ENCODE results near the gene TUBB4B.
A peak's percentile ranks its signal among the peaks of the same experiment; 100 is the strongest.

DNA sequence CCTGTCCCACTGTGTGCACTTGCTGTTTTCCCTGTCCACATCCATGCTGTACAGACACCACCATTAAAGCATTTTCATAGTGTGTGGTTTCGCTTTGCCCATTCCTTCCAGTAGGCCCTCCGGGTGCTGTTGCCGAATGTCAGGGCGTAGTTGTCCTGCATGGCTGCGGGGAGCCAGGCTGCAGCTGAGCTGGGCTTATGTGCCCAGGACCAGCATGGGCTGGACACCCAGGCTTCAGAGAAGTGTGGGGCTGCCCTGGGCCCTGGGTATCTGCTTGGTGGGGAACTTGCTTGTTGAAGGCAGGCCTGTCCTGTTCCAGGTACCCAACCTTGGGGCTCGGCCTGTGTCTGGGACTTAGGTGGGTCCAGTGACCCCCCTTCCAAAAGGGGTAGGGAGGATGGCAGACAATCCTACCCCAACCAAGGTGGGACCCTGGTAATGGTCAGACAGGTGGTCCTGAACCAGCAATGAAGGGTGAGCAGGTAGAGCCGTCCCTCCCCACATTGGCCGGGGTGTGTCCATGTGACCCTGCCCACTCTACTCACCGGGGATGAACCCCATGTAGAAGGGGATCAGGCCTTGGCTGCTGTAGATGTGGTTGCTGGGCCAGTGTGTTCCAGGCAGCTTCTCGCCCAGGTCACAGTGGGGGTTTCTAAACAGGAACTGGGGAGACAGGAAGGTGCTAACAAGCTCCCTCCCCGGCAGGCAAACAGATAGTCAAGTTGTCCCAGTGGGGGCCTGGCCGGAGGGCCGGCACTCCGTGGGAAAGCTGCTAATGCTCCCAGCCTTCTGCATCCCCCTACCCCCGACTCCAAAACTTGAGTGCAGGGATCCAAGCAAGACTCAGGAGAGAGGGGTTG lies 2.8 kb downstream of the TUBB4B start:
- no peak for TF ChIP-seq ZNF777 (tag by site-specific recombination; IDR thresholded peaks at IDR 0.05; ENCODE audit: borderline replicate concordance)
- TF ChIP-seq EGR2 (tag by site-specific recombination; IDR thresholded peaks at IDR 0.05; ENCODE audit: low read depth): no peak
- no peak for TF ChIP-seq ZBTB17 (tag by site-specific recombination; IDR thresholded peaks at IDR 0.05)
- no peak for TF ChIP-seq ZNF121 (tag by site-specific recombination; IDR thresholded peaks at IDR 0.05)
- no peak for TF ChIP-seq PBX3 (CRISPR knock-in tag; IDR thresholded peaks at IDR 0.05)
- peak; percentile 41; the same call in 1 of the 2 replicates for TF ChIP-seq CTCF (tag by site-specific recombination; IDR thresholded peaks at IDR 0.05)
- TF ChIP-seq GLI4 (tag by site-specific recombination; IDR thresholded peaks at IDR 0.05): no peak

Measured in HEK293 (cell line).